CD4-positive, alpha-beta T cell treated with Interleukin-21 for 1 hour (primary cell): ENCODE results near the gene SLC22A23.
"Not testable (repeated sequence)": the region's sequence is repeated elsewhere in the genome, so short reads cannot be mapped to it uniquely, and the experiment has no call there.

ENCODE experiments used
- DNase-seq: peaks from one replicate; pipeline ENCODE4 v3.0.0-alpha.2; 2020

SLC22A23 gene

GRCh38 chr6:3402310-3403237, 54.3 kb downstream of the SLC22A23 start:
- no peak for DNase-seq

GRCh38 chr6:3400162-3400561, 56.7 kb downstream of the SLC22A23 start:
- no peak for DNase-seq

GRCh38 chr6:3398755-3399696, 57.8 kb downstream of the SLC22A23 start:
- no peak for DNase-seq

GRCh38 chr6:3398165-3398562, 58.7 kb downstream of the SLC22A23 start:
- no peak for DNase-seq

GRCh38 chr6:3397229-3398164, 59.4 kb downstream of the SLC22A23 start:
- no peak for DNase-seq

- no peak for DNase-seq
Observed at GRCh38 chr6:3396503-3397180, 60.2 kb downstream of the SLC22A23 start.

GRCh38 chr6:3394671-3395070, 62.2 kb downstream of the SLC22A23 start:
- DNase-seq: no peak

- no peak for DNase-seq
Observed at GRCh38 chr6:3393836-3394202, 63.0 kb downstream of the SLC22A23 start.

GRCh38 chr6:3392930-3393835, 63.7 kb downstream of the SLC22A23 start:
- no peak for DNase-seq

GRCh38 chr6:3391902-3392458, 64.9 kb downstream of the SLC22A23 start:
- no peak for DNase-seq

GRCh38 chr6:3390698-3391097, 66.2 kb downstream of the SLC22A23 start:
- no peak for DNase-seq

GRCh38 chr6:3389390-3390167, 67.3 kb downstream of the SLC22A23 start:
- no peak for DNase-seq

- no peak for DNase-seq
Observed at GRCh38 chr6:3388786-3389185, 68.1 kb downstream of the SLC22A23 start.

GRCh38 chr6:3386374-3386857, 70.4 kb downstream of the SLC22A23 start:
- no peak for DNase-seq

- DNase-seq: no peak
Observed at GRCh38 chr6:3385660-3386151, 71.1 kb downstream of the SLC22A23 start.

GRCh38 chr6:3385181-3385580, 71.7 kb downstream of the SLC22A23 start:
- DNase-seq: not testable (repeated sequence)

- DNase-seq: no peak
Observed at GRCh38 chr6:3384241-3385143, 72.4 kb downstream of the SLC22A23 start.

- DNase-seq: no peak
Observed at GRCh38 chr6:3383525-3383924, 73.3 kb downstream of the SLC22A23 start.
